Endothelial cell (in vitro differentiated cells): Measurements from ENCODE around the gene GALNT7. TPM values are rescaled to one million over a fixed set of nuclear protein-coding genes. Genes with fewer than 3 reads are reported as not detected.

ENCODE experiments used
- DNase-seq: peaks from one replicate; pipeline ENCODE4 v3.0.0; 2021; ENCODE audit warnings: low spot score
- H3K27ac Mint-ChIP-seq: one replicate; pipeline ENCODE4 v1.8.0; 2021; ENCODE audit warnings: mixed read lengths, inconsistent platforms; ENCODE audit not compliant: unreplicated experiment
- H3K27me3 Mint-ChIP-seq: one replicate; pipeline ENCODE4 v1.8.0; 2021; ENCODE audit warnings: mild to moderate bottlenecking, moderate library complexity, mixed read lengths, inconsistent platforms; ENCODE audit not compliant: unreplicated experiment
- H3K36me3 Mint-ChIP-seq: one replicate; pipeline ENCODE4 v1.8.0; 2021; ENCODE audit warnings: mild to moderate bottlenecking, low read depth, mixed read lengths, inconsistent platforms; ENCODE audit not compliant: unreplicated experiment
- H3K4me1 Mint-ChIP-seq: one replicate; pipeline ENCODE4 v1.8.0; 2021; ENCODE audit warnings: mild to moderate bottlenecking, mixed read lengths, inconsistent platforms; ENCODE audit not compliant: unreplicated experiment
- H3K4me3 Mint-ChIP-seq: one replicate; pipeline ENCODE4 v1.8.0; 2021; ENCODE audit warnings: mild to moderate bottlenecking, mixed read lengths, inconsistent platforms; ENCODE audit not compliant: unreplicated experiment
- H3K9me3 Mint-ChIP-seq: one replicate; pipeline ENCODE4 v1.8.0; 2021; ENCODE audit warnings: mixed read lengths, inconsistent platforms; ENCODE audit not compliant: unreplicated experiment
- CTCF ChIP-seq: fragments of 200-600 bp; sonication (generic); IDR thresholded peaks from one replicate; pipeline ENCODE4 v1.5.0; 2021; ENCODE audit warnings: antibody characterized with exemption; ENCODE audit not compliant: unreplicated experiment
- total RNA-seq: library from RNA; stranded (reverse); fragmentation: NEBNext Ultra II Directional; extraction: Animal tissue kit (Norgen Biotek cat#: 25700); gene quantifications from one replicate; pipeline ENCODE4 v1.2.1, GENCODE V29; 2021; ENCODE audit not compliant: unreplicated experiment

Gene GALNT7
- total RNA-seq, 1 donor from 2014 or later, result 80.9 TPM

GRCh38 chr4:173273941-173274340, 105.3 kb downstream of the GALNT7 start:
- H3K9me3 Mint-ChIP-seq, result no peaks in the 10 kb centered on the region
- H3K4me3 Mint-ChIP-seq, result no peak overlapping the region
- no peaks in the 10 kb centered on the region for H3K4me1 Mint-ChIP-seq
- no peak for TF ChIP-seq CTCF
- no peak overlapping the region for H3K27ac Mint-ChIP-seq
- DNase-seq, result no peak
- peaks cover 16% of the 10 kb centered on the region for H3K36me3 Mint-ChIP-seq
- no peaks in the 10 kb centered on the region for H3K27me3 Mint-ChIP-seq

- DNase-seq, result no peak
- Mint-ChIP-seq H3K4me3 (no peak overlapping the region), H3K27me3 (no peaks in the 10 kb centered on the region), H3K36me3 (peaks cover 19% of the 10 kb centered on the region), H3K4me1 (no peaks in the 10 kb centered on the region), H3K9me3 (no peaks in the 10 kb centered on the region), H3K27ac (no peak overlapping the region)
- no peak for TF ChIP-seq CTCF
Measured at GRCh38 chr4:173274744-173275143, 106.1 kb downstream of the GALNT7 start.

DNA sequence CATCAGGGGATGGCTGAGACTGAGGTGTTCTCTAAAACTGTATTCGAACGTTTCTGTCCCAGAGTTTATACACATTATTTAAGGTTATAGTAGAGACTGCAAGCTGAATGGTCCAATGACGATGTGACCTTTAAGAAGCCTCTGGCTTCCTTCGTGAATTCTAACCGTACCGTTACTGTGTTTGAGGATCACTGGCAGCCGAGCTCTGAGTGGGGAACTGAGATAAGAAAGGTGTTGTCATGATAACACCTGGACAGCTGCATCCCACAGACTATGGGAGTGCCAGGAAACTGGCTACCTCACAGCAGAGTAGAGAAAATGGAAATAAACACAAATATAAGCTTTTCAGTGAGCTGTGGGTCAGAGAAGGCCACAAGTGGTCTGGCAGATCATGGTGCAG, 106.5 kb downstream of the GALNT7 start:
- Mint-ChIP-seq H3K27me3 (no peaks in the 10 kb centered on the region), H3K4me3 (no peak overlapping the region), H3K9me3 (no peaks in the 10 kb centered on the region), H3K27ac (no peak overlapping the region), H3K36me3 (peaks cover 19% of the 10 kb centered on the region), H3K4me1 (no peaks in the 10 kb centered on the region)
- DNase-seq, result no peak
- no peak for TF ChIP-seq CTCF

- no peaks in the 10 kb centered on the region for H3K27me3 Mint-ChIP-seq
- H3K27ac Mint-ChIP-seq, result no peak overlapping the region
- no peak for DNase-seq
- H3K36me3 Mint-ChIP-seq, result peaks cover 28% of the 10 kb centered on the region
- TF ChIP-seq CTCF, result no peak
- no peaks in the 10 kb centered on the region for H3K9me3 Mint-ChIP-seq
- H3K4me3 Mint-ChIP-seq, result no peak overlapping the region
- H3K4me1 Mint-ChIP-seq, result peaks cover 8% of the 10 kb centered on the region
Measured at GRCh38 chr4:173277340-173277739, 108.7 kb downstream of the GALNT7 start.

GRCh38 chr4:173280998-173281397, 112.4 kb downstream of the GALNT7 start:
- DNase-seq, result no peak
- no peak for TF ChIP-seq CTCF
- no peaks in the 10 kb centered on the region for H3K27me3 Mint-ChIP-seq
- no peak overlapping the region for H3K4me3 Mint-ChIP-seq
- H3K27ac Mint-ChIP-seq, result no peak overlapping the region
- H3K36me3 Mint-ChIP-seq, result peaks cover 36% of the 10 kb centered on the region
- no peaks in the 10 kb centered on the region for H3K9me3 Mint-ChIP-seq
- H3K4me1 Mint-ChIP-seq, result peaks cover 8% of the 10 kb centered on the region
